Right kidney (tissue), 1 donor: Measurements from ENCODE around the gene ERBB4.
"Not testable (repeated sequence)": the region's sequence is repeated elsewhere in the genome, so short reads cannot be mapped to it uniquely, and the experiment has no call there.

ENCODE experiments used
- DNase-seq: peaks from one replicate; pipeline ENCODE4 v3.0.0-alpha.2; 2016

Gene ERBB4

DNA sequence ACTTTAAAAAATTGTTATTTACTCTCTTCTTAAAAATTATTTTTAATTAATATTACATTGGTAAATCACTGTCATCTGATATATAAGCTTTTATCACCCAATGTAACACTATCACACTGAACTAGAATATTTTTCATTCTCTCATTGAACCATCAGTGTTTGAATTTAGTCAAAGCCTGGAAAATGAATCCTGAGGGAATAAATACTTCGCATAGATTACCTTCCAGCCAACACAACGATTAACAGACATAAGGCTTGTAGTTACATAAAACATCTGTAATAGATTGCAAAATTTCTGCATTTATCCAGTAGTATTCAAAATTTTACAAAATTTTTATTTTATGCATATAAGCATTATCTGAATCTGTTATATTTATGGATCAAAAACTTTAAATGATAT, 314.9 kb downstream of the ERBB4 start:
- DNase-seq = no peak

DNA sequence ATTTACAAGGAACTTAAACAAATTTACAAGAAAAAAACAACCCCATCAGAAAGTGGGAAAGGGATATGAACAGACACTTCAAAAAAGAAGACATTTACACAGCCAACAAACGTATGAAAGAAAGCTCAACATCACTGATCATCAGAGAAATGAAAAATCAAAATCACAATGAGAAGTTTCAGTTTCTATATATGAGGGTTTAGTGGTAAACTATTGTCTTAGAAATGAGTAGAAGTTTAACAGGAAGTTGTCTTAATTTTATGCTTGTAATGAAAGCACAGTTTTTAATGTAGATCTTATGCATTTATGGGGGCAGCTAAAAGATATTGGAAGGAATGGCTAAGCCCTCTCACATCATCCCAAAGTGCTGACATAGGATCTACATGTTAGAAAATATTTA, 325.4 kb downstream of the ERBB4 start:
- DNase-seq = no peak

- no peak for DNase-seq
Observed at GRCh38 chr2:212208467-212208866, 330.1 kb downstream of the ERBB4 start.

GRCh38 chr2:212197776-212198175, 340.8 kb downstream of the ERBB4 start:
- DNase-seq = no peak

DNA sequence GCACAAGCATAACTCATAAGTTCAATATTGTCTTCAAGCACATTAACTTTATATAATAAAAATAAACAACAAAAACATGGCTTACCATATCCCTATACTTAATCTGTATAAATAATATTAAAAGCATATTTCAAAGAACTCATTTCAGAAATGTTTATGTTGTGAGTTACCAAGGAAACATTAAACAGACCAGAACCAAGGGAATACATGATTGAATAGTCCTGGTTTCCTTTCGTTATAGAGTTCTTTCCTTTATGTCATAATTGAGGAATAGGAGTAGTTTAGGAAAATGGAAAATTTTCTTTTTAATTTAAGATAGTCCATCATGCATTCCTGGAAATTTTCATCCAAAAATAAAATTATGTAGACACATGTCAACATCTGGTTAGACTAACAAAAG, 343.0 kb downstream of the ERBB4 start:
- no peak for DNase-seq

DNA sequence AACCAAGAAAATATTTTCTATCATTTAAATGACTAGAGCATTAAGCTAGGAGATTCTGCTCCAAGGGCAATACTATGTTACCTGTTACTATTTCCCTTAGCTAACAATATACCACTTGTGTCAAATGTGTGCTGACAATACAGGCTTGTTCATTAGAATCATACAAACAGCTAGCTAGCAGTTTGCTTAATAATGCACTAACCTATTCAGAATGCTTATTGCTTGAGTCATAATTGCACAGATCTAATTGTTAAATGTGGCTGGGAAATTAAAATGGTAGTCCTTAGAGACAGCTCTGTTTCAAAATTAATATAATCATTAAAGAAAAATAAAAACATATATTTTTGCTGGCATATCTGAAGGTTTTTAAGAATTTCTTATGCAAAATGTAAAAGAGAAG, 344.2 kb downstream of the ERBB4 start:
- DNase-seq = no peak

GRCh38 chr2:212193803-212194202, 344.8 kb downstream of the ERBB4 start:
- DNase-seq = no peak

- DNase-seq = no peak
Observed at GRCh38 chr2:212193056-212193455, 345.5 kb downstream of the ERBB4 start.

- DNase-seq = not testable (repeated sequence)
Observed at GRCh38 chr2:212191438-212191837, 347.2 kb downstream of the ERBB4 start.

DNA sequence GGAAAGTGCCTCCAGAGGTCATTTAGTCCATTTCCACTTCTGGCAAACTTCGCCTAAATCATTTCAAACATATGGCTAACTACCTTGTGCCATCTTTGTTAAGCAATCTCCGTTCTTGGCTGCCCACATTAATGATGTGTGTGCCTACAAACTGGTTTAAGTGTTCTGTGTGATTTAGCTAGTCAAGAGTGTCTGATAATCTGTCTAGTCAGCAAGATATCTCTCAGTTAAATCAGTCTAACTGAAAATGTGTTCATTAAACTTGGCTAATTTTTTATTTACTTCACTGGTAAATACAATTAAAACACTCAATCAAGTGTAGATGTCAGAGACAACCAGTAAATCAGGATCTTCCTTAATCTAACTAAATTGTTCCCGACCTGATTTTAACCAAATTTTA, 352.4 kb downstream of the ERBB4 start:
- DNase-seq = no peak

- DNase-seq = no peak
Observed at GRCh38 chr2:212181646-212182045, 357.0 kb downstream of the ERBB4 start.

DNA sequence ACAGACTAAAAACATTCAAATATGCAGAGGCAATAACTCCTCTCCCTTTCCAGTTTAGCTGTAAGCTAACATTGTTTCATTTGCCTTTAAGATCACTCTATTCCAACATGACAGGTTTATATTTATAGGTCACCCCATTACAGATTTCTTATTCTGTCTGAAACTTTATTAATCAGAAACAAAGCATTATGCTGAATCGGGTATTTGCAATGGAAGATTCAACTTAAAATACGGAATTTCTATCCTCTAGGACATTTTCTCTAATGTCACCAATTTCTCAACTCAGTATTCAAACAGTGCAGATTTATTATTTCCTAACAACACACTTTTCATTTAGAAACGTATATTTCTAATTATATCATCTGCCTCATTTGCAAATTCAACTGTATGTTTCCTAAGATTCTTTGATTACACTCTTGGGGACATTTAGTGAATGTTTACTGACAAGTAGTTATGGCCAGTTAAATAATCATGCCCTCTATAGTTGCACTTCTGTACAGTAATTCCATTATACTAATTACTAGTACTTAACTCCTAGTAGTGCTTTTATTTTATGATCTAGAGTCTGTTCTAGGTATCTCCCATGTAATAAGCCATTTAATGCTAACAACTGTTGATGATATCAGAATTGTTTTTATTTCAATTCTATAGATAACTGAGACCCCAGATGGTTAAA, 358.1 kb downstream of the ERBB4 start:
- DNase-seq = no peak

DNA sequence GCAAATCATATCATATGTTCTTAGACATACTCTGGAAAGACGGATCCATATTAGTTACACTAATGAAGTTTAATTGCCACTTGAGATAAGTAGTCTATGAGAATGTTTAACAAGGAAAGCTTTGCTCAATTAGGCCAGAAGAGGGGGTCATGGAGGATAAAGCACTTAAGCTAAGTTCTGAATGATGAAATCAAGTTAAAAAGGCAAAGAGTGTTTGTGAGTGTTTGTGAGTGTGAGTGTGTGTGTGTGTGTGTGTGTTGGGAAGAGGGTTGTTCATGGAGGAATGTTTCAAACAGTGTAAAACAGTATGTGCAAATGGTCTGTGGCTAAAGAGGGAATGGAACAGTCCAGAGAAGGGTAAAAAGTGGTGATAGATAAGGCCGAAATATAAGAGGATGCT, 360.9 kb downstream of the ERBB4 start:
- no peak for DNase-seq

GRCh38 chr2:212176151-212176550, 362.5 kb downstream of the ERBB4 start:
- DNase-seq = no peak

GRCh38 chr2:212173756-212174510, 364.7 kb downstream of the ERBB4 start:
- no peak for DNase-seq

DNA sequence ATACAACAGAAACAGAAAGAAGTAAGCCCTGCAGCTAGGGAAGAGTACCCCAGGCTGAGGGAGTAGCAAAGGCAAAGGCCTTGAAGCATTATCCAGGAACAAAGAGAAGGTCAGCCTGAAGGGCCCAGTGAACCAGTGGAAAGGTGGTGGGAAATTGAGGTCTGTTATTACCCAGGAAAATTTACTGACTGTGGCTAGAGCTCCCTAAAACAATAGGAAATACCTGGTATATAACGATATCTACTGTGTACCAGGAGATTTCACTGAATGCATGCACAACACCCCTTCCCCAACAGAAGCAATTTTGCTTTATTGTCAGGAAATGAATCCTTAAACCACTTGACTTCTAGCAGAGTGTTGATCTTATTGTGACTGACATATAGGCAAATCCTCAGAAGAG, 365.3 kb downstream of the ERBB4 start:
- DNase-seq = no peak

DNA sequence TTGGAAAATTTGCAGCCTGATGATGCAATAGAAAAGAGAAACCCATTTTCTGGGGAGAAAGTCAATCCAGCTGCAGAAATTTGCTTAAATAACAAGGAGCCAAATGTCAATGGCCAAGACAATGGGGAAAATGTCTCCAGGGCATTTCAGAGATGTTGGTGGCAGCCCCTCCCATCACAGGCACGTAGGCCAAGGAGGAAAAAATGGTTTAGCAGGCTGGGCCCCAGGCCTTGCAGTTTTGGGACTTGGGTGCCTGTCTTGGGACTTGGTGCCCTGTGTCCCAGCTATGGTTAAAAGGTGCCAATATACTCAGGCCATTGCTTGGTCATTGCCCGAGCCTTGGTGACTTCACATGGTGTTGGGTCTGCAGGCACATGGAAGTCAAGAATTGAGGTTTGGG, 368.2 kb downstream of the ERBB4 start:
- no peak for DNase-seq

DNA sequence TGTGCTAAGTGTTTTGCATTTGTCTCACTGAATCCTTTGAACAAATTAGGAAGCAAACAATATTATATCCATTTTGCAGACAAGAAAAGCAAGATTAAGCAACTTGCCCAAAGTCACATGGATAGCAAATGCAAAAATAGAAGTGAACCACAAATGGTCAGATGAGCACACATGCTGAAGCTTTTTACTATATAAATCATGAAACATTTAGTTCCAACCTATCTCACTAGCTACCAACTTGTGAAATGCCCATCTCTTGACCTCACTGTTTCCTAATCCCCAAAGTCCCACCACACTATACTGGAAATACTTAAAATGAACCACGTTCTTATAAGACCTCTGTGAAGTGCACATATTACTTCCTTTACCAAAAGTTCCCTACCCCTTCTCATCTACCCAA, 380.5 kb downstream of the ERBB4 start:
- DNase-seq = no peak

- no peak for DNase-seq
Observed at GRCh38 chr2:212157012-212157411, 381.6 kb downstream of the ERBB4 start.

- no peak for DNase-seq
Observed at GRCh38 chr2:212156088-212156487, 382.5 kb downstream of the ERBB4 start.

- DNase-seq = no peak
Observed at GRCh38 chr2:212154477-212154878, 384.1 kb downstream of the ERBB4 start.

GRCh38 chr2:212153923-212154322, 384.7 kb downstream of the ERBB4 start:
- no peak for DNase-seq

GRCh38 chr2:212147921-212148513, 390.6 kb downstream of the ERBB4 start:
- no peak for DNase-seq

- no peak for DNase-seq
Observed at GRCh38 chr2:212146416-212146815, 392.2 kb downstream of the ERBB4 start.
